Measurements from ENCODE around the gene CFLAR. TPM values are rescaled to one million over a fixed set of nuclear protein-coding genes. Genes with fewer than 3 reads are reported as not detected.
A peak's percentile ranks its signal among the peaks of the same experiment; 100 is the strongest.
"Not testable (repeated sequence)": the region's sequence is repeated elsewhere in the genome, so short reads cannot be mapped to it uniquely, and the experiment has no call there.

The CFLAR gene
- total RNA-seq, 2 experiments from 2014 or later: 214 to 222 TPM

- Mint-ChIP-seq H3K4me3 (no peak overlapping the region), H3K27me3 (ENCODE audit: low read depth) (no peaks in the 10 kb centered on the region), H3K27ac (no peak overlapping the region), H3K4me1 (ENCODE audit: low read depth) (peaks cover 2% of the 10 kb centered on the region), H3K9me3 (no peaks in the 10 kb centered on the region), H3K36me3 (ENCODE audit: low read depth) (no peaks in the 10 kb centered on the region)
- CTCF ChIA-PET: interaction anchor here (0.6 to 1.5 kb wide), 7 partner anchors 37 to 869 kb away, joined by 3 to 5 read pairs (median 3); no protein-coding TSS in a partner anchor
- no peak for DNase-seq
- intact Hi-C loops (cut with micrococcal nuclease): no loop called here
Observed at GRCh38 chr2:201107624-201108023, 8.3 kb upstream of the CFLAR start.

- H3K27ac Mint-ChIP-seq: no peak overlapping the region
- intact Hi-C loops (cut with micrococcal nuclease): no loop called here
- H3K9me3 Mint-ChIP-seq: no peaks in the 10 kb centered on the region
- DNase-seq: no peak
- H3K4me3 Mint-ChIP-seq: no peak overlapping the region
- no peaks in the 10 kb centered on the region for H3K27me3 Mint-ChIP-seq (ENCODE audit: low read depth)
- no peaks in the 10 kb centered on the region for H3K36me3 Mint-ChIP-seq (ENCODE audit: low read depth)
- CTCF ChIA-PET: interaction anchor here (0.6 kb wide), 1 partner anchor 38 kb away, joined by 4 read pairs; no protein-coding TSS in a partner anchor
- H3K4me1 Mint-ChIP-seq (ENCODE audit: low read depth): peaks cover 4% of the 10 kb centered on the region
Observed at GRCh38 chr2:201108341-201108740, 7.6 kb upstream of the CFLAR start.

GRCh38 chr2:201109186-201109585, 6.8 kb upstream of the CFLAR start:
- no peak for DNase-seq
- H3K4me1 Mint-ChIP-seq (ENCODE audit: low read depth): peaks cover 8% of the 10 kb centered on the region
- no peak overlapping the region for H3K27ac Mint-ChIP-seq
- intact Hi-C loops (cut with micrococcal nuclease): no loop called here
- H3K27me3 Mint-ChIP-seq (ENCODE audit: low read depth): no peaks in the 10 kb centered on the region
- no peak overlapping the region for H3K4me3 Mint-ChIP-seq
- H3K36me3 Mint-ChIP-seq (ENCODE audit: low read depth): no peaks in the 10 kb centered on the region
- CTCF ChIA-PET: interaction anchor here (0.7 to 1.2 kb wide), 2 partner anchors 37 to 73 kb away, joined by 3 to 5 read pairs; partner anchors contain the start of genes CASP10 and NDUFB3
- H3K9me3 Mint-ChIP-seq: no peaks in the 10 kb centered on the region

- H3K27me3 Mint-ChIP-seq (ENCODE audit: low read depth): no peaks in the 10 kb centered on the region
- CTCF ChIA-PET: interaction anchor here (1.0 to 1.3 kb wide), 2 partner anchors 48 to 122 kb away, joined by 3 to 4 read pairs; no protein-coding TSS in a partner anchor
- DNase-seq: no peak
- H3K4me3 Mint-ChIP-seq: no peak overlapping the region
- no peak overlapping the region for H3K27ac Mint-ChIP-seq
- H3K36me3 Mint-ChIP-seq (ENCODE audit: low read depth): peaks cover 2% of the 10 kb centered on the region
- no peaks in the 10 kb centered on the region for H3K9me3 Mint-ChIP-seq
- intact Hi-C loops (cut with micrococcal nuclease): no loop called here
- peaks cover 19% of the 10 kb centered on the region for H3K4me1 Mint-ChIP-seq (ENCODE audit: low read depth)
Observed at GRCh38 chr2:201110615-201111014, 5.3 kb upstream of the CFLAR start.

GRCh38 chr2:201111096-201111495, 4.9 kb upstream of the CFLAR start:
- Mint-ChIP-seq H3K9me3 (no peaks in the 10 kb centered on the region), H3K27ac (no peak overlapping the region), H3K36me3 (ENCODE audit: low read depth) (peaks cover 2% of the 10 kb centered on the region), H3K4me1 (ENCODE audit: low read depth) (peaks cover 23% of the 10 kb centered on the region), H3K27me3 (ENCODE audit: low read depth) (no peaks in the 10 kb centered on the region), H3K4me3 (no peak overlapping the region)
- DNase-seq: no peak
- CTCF ChIA-PET: no interaction called here
- intact Hi-C loops (cut with micrococcal nuclease): no loop called here

GRCh38 chr2:201114350-201114749, 1.6 kb upstream of the CFLAR start:
- Mint-ChIP-seq H3K4me1 (ENCODE audit: low read depth) (peaks cover 25% of the 10 kb centered on the region), H3K27me3 (ENCODE audit: low read depth) (no peaks in the 10 kb centered on the region), H3K36me3 (ENCODE audit: low read depth) (peaks cover 12% of the 10 kb centered on the region), H3K27ac (peak overlapping the region; percentile 69), H3K4me3 (peak overlapping the region; percentile 96), H3K9me3 (no peaks in the 10 kb centered on the region)
- CTCF ChIA-PET: interaction anchor here (0.6 to 7.6 kb wide), 8 partner anchors 17 to 541 kb away, joined by 3 to 56 read pairs (median 4); no protein-coding TSS in a partner anchor
- DNase-seq: no peak
- intact Hi-C loops (cut with micrococcal nuclease): no loop called here

- Mint-ChIP-seq H3K9me3 (no peaks in the 10 kb centered on the region), H3K4me3 (peak overlapping the region; percentile 96), H3K27me3 (ENCODE audit: low read depth) (no peaks in the 10 kb centered on the region), H3K36me3 (ENCODE audit: low read depth) (peaks cover 15% of the 10 kb centered on the region), H3K27ac (peak overlapping the region; percentile 69), H3K4me1 (ENCODE audit: low read depth) (peaks cover 25% of the 10 kb centered on the region)
- CTCF ChIA-PET: interaction anchor here (0.6 to 7.6 kb wide), 11 partner anchors 14 to 542 kb away, joined by 3 to 56 read pairs (median 4); partner anchors contain the start of gene CASP10
- DNase-seq: no peak
- intact Hi-C loops (cut with micrococcal nuclease): loop anchor here (5.0 kb wide), 2 partner anchors 247 to 1522 kb away; no protein-coding TSS in a partner anchor
Observed at GRCh38 chr2:201114846-201115245, 1.1 kb upstream of the CFLAR start.

- Mint-ChIP-seq H3K27me3 (ENCODE audit: low read depth) (no peaks in the 10 kb centered on the region), H3K36me3 (ENCODE audit: low read depth) (peaks cover 30% of the 10 kb centered on the region), H3K4me1 (ENCODE audit: low read depth) (peaks cover 32% of the 10 kb centered on the region), H3K27ac (peak overlapping the region; percentile 100), H3K4me3 (peak overlapping the region; percentile 96), H3K9me3 (no peaks in the 10 kb centered on the region)
- DNase-seq: peak; percentile 56
- CTCF ChIA-PET: interaction anchor here (0.6 to 7.6 kb wide), 12 partner anchors 14 to 189 kb away, joined by 3 to 56 read pairs (median 3); partner anchors contain the start of gene CASP10
- intact Hi-C loops (cut with micrococcal nuclease): loop anchor here (1.0 to 5.0 kb wide), 8 partner anchors 12 to 1520 kb away; partner anchors contain the start of genes BZW1, HYCC2, NIF3L1 and PPIL3
Observed at GRCh38 chr2:201116959-201117734, 1.2 kb downstream of the CFLAR start.

- intact Hi-C loops (cut with micrococcal nuclease): loop anchor here (1.0 to 5.0 kb wide), 14 partner anchors 12 to 1520 kb away; partner anchors contain the start of genes BZW1, NIF3L1, ORC2 and PPIL3
- H3K9me3 Mint-ChIP-seq; H3K27me3 Mint-ChIP-seq (ENCODE audit: low read depth): not testable (repeated sequence)
- CTCF ChIA-PET: interaction anchor here (0.6 to 7.6 kb wide), 12 partner anchors 14 to 228 kb away, joined by 3 to 56 read pairs (median 4); partner anchors contain the start of gene NIF3L1
- DNase-seq: peak; percentile 55
- peak overlapping the region; percentile 96 for H3K4me3 Mint-ChIP-seq
- peaks cover 36% of the 10 kb centered on the region for H3K36me3 Mint-ChIP-seq (ENCODE audit: low read depth)
- H3K4me1 Mint-ChIP-seq (ENCODE audit: low read depth): peaks cover 37% of the 10 kb centered on the region
- H3K27ac Mint-ChIP-seq: peak overlapping the region; percentile 100
Observed at GRCh38 chr2:201117735-201118094, 1.8 kb downstream of the CFLAR start.

GRCh38 chr2:201118121-201118960, 2.4 kb downstream of the CFLAR start:
- intact Hi-C loops (cut with micrococcal nuclease): loop anchor here (1.0 to 5.0 kb wide), 9 partner anchors 40 to 1519 kb away; partner anchors contain the start of gene ORC2
- Mint-ChIP-seq H3K9me3 (no peaks in the 10 kb centered on the region), H3K36me3 (ENCODE audit: low read depth) (peaks cover 42% of the 10 kb centered on the region), H3K27me3 (ENCODE audit: low read depth) (no peaks in the 10 kb centered on the region), H3K4me1 (ENCODE audit: low read depth) (peaks cover 41% of the 10 kb centered on the region), H3K27ac (peak overlapping the region; percentile 100), H3K4me3 (peak overlapping the region; percentile 96)
- peak; percentile 94 for DNase-seq
- CTCF ChIA-PET: interaction anchor here (0.6 to 7.6 kb wide), 11 partner anchors 13 to 229 kb away, joined by 3 to 56 read pairs (median 4); partner anchors contain the start of gene NIF3L1

- CTCF ChIA-PET: interaction anchor here (1.0 to 7.6 kb wide), 5 partner anchors 12 to 230 kb away, joined by 3 to 56 read pairs (median 24); partner anchors contain the start of gene NIF3L1
- no peaks in the 10 kb centered on the region for H3K27me3 Mint-ChIP-seq (ENCODE audit: low read depth)
- peaks cover 46% of the 10 kb centered on the region for H3K4me1 Mint-ChIP-seq (ENCODE audit: low read depth)
- peak overlapping the region; percentile 100 for H3K27ac Mint-ChIP-seq
- intact Hi-C loops (cut with micrococcal nuclease): loop anchor here (1.0 to 5.0 kb wide), 9 partner anchors 39 to 1518 kb away; partner anchors contain the start of gene ORC2
- H3K9me3 Mint-ChIP-seq: no peaks in the 10 kb centered on the region
- H3K36me3 Mint-ChIP-seq (ENCODE audit: low read depth): peaks cover 48% of the 10 kb centered on the region
- H3K4me3 Mint-ChIP-seq: peak overlapping the region; percentile 96
- DNase-seq: peak; percentile 49
Observed at GRCh38 chr2:201118961-201119854, 3.2 kb downstream of the CFLAR start.

All from activated naive CD4-positive, alpha-beta T cell treated with anti-CD3 and anti-CD28 coated beads for 36 hours (primary cell).